Coronary artery (tissue), 2 donors: ENCODE data around the gene CHST11.
A peak's percentile ranks its signal among the peaks of the same experiment; 100 is the strongest.

Experiments used
- DNase-seq: peaks from one replicate; pipeline ENCODE4 v3.0.0-alpha.2; 2017; ENCODE audit warnings: low spot score
- H3K27ac ChIP-seq, 2 donors: fragments of 200-600 bp; sonication (generic); one replicate each; pipeline ENCODE4 v1.5.1; 2016 to 2019
- H3K4me3 ChIP-seq: fragments of 200-600 bp; sonication (generic); 2 replicates; pipeline ENCODE4 v1.5.1; 2016; ENCODE audit warnings: mild to moderate bottlenecking, moderate library complexity
- TF ChIP-seq, protein P1 (sequence below): fragments of 200-600 bp; sonication (generic); IDR thresholded peaks from one replicate; pipeline ENCODE4 v1.5.1; 2019; ENCODE audit warnings: antibody characterized with exemption

CHST11 gene

DNA sequence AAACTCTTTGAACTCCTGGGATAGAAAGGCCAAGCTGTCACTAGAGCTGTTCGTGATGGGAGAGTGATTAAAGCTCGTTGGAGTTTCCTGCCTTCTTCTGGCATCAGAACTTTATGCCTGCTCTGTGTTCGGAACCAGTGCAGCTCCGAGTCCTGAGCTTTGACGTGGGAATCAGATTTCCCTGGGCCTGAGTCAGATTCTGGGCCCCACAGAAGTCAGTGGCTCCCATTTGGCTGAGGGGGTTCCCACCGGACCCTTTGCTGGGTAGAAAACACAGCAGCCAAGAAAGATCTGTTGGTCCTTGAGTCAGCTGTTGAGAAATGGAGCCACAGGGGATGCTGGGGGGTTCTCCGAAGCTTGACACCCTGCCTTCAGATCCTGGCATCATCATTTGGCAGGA is 238.0 kb downstream of the CHST11 start:
- Histone ChIP-seq H3K4me3 (no peak overlapping the region), H3K27ac (no peak overlapping the region)
- TF ChIP-seq, protein P1, sequence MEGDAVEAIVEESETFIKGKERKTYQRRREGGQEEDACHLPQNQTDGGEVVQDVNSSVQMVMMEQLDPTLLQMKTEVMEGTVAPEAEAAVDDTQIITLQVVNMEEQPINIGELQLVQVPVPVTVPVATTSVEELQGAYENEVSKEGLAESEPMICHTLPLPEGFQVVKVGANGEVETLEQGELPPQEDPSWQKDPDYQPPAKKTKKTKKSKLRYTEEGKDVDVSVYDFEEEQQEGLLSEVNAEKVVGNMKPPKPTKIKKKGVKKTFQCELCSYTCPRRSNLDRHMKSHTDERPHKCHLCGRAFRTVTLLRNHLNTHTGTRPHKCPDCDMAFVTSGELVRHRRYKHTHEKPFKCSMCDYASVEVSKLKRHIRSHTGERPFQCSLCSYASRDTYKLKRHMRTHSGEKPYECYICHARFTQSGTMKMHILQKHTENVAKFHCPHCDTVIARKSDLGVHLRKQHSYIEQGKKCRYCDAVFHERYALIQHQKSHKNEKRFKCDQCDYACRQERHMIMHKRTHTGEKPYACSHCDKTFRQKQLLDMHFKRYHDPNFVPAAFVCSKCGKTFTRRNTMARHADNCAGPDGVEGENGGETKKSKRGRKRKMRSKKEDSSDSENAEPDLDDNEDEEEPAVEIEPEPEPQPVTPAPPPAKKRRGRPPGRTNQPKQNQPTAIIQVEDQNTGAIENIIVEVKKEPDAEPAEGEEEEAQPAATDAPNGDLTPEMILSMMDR = no peak
- DNase-seq = no peak

DNA sequence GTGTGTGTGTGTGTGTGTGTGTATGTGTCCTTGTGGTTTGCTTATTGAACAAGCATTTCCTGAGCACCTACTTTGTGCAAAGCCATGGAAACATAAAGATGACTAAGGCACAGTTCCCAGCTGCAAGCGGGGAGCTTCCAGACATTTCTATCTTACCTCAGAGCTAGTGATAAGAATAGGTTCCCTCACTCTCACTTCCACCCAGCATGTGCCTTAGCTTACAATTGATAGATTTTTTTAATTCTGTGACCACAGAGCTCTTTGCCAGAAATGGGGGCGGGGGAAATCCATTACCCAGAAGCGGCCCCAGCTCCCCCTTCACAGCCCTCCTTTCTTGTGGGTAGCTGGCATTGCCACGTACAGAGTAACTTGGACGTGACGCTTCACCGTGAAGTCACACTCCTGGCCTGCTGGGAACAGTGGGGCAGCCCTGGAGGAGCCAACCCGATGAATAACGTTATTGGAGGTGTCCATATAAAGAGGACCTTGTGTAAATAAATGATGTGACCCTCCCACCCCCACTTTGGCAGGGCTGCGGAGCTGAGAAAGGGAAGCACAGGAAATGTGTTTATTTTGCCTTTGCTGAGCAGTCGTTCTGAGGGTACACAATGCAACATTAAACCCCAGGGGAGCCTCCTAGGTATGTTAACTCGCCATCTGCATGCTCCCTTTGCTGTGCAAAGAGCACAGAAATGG is 238.9 kb downstream of the CHST11 start:
- Histone ChIP-seq H3K27ac (no peak overlapping the region), H3K4me3 (peak overlapping the region; percentile 12)
- DNase-seq = no peak
- TF ChIP-seq, protein P1 = no peak

DNA sequence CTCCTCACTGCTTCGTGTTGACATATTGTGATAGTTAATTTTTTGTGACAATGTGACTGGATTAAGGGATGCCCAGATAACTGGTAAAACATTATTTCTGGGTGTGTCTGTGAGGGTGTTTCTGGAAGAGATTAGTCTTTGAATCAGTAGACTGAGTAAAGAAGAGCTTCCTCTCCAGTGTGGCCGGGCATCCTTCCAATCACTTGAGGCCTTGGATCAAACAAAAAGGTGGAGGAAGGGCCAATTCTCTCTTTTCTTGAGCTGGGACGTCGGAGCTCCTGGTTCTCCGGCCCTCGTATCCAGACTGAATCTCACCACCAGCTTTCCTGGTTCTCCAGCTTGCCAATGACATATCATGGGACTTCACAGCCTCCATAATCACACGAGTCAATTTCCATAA is 240.4 kb downstream of the CHST11 start:
- H3K27ac ChIP-seq = no peak overlapping the region
- TF ChIP-seq, protein P1 = no peak
- DNase-seq = no peak
- no peak overlapping the region for H3K4me3 ChIP-seq

DNA sequence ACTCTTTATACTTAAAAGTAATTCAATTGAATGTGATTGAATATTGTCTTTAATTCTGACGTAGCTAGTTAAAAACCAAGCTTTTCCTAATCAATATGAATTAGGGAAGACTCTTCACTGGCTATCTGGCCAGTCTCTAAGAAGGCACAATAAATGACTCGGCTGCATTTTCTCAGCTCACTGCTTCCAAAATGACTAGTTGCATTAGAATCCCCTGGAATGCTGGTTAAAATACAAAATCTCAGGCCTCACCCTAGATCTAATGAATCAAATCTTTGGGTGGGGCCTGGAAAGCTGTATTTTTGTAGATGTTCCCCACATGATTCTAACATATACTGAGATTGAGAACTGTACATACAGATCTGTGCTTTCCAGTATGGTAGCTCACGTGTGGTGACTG is 242.1 kb downstream of the CHST11 start:
- Histone ChIP-seq H3K27ac (no peak overlapping the region), H3K4me3 (no peak overlapping the region)
- DNase-seq = no peak
- TF ChIP-seq, protein P1 = no peak

DNA sequence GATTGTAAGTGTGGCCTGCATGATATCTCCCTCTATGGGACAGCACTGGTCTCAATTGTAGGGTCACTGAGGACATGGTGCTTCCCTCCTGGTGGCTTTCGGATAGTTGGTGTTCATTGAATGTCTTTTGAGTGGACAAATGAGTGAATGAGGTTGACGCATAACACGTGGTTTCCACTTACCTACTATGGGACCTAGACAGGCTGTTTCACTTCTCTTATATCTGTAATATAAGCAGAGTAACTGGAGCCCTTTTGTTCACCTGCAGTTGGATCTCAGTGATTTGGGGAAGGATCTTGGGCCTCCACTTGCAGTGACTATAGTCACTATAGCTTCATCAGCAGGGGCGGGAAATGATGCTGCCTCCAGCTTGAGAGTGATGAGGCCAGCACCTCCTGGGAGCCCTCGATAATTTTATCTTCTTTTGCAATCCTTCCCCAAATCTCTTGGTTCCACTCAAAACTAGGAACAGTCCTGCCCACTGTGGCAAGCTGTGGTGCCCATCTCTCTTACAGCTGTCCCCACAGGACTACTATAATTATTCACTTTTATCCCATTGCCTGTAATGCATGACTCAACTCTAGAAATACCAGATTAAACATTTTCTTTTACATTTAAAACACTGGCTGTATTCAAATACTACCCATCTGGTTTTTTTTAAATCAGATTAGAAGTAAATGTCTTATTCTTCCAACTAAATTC is 242.9 kb downstream of the CHST11 start:
- DNase-seq = no peak
- no peak overlapping the region for H3K27ac ChIP-seq
- H3K4me3 ChIP-seq = no peak overlapping the region
- TF ChIP-seq, protein P1 = no peak

DNA sequence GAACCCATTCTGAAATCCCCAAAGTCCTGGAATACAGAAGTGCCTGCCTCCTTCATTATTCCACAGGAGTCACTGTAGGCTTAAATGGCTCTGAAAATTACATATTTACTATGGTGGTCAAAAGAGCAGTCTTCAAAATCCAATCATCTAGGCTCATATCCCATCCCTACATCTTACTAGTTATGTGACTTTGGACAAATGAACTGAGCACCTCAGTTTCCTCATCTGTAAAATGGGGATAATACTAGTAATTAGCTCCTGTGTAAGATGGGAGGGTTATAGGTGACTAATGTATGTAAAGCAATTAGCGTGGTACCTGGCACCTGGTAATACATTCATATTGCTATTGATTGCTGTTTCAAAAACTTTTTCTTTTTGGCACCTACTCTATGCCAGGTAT is 243.6 kb downstream of the CHST11 start:
- Histone ChIP-seq H3K27ac (no peak overlapping the region), H3K4me3 (no peak overlapping the region)
- DNase-seq = no peak
- TF ChIP-seq, protein P1 = no peak

DNA sequence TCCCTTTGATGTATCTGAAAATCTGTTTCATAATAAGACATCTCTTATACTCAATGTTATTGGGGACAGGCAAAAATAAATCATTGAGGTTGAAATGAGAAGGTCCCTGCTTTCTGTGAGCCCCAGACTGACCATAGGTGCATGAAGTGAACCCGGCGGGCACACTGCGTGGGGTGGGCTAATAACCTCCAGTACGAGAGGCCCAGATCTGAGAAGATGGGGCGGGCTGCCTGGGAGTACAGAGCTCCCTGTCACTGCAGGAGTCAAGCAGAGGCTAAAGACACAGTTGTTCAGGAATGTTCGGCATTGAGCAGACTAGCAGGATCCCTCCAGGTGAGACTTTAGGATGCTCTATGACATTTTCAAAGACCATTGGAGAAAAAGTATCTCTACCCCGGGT is 244.6 kb downstream of the CHST11 start:
- DNase-seq = no peak
- TF ChIP-seq, protein P1 = no peak
- H3K27ac ChIP-seq = no peak overlapping the region

More for the DNA sequence above, 244.6 kb downstream of the CHST11 start:
- no peak overlapping the region for H3K4me3 ChIP-seq
